GM23338 (cell line): ENCODE measurements around the gene STK38L. TPM values are rescaled to one million over a fixed set of nuclear protein-coding genes. Genes with fewer than 3 reads are reported as not detected.

Experiments used
- ATAC-seq: fragments of 200-7000 bp; cut with Tn5 transposase; 3 replicates; pipeline ENCODE4 v1.9.1; 2020
- DNase-seq: peaks from one replicate; pipeline ENCODE4 v3.0.0-alpha.2; 2015; ENCODE audit warnings: low spot score
- H2AFZ ChIP-seq: fragments of 200-600 bp; sonication (generic); 2 replicates; pipeline ENCODE4 v1.8.0; 2016; ENCODE audit warnings: antibody characterized with exemption, mild to moderate bottlenecking, moderate library complexity
- H3F3A ChIP-seq: fragments of 200-600 bp; sonication (generic); replicated peaks from 2 replicates; pipeline ENCODE4 v1.8.0; 2017; ENCODE audit warnings: antibody characterized with exemption, mixed run types, low read depth
- H3K27ac ChIP-seq: fragments of 200-600 bp; sonication (generic); 2 replicates; pipeline ENCODE4 v1.6.1; 2016; ENCODE audit warnings: low read depth
- H3K27me3 ChIP-seq: fragments of 200-600 bp; sonication (generic); 2 replicates; pipeline ENCODE4 v1.8.0; 2016; ENCODE audit warnings: mild to moderate bottlenecking, mixed run types, moderate library complexity; ENCODE audit not compliant: insufficient read depth
- H3K36me3 ChIP-seq: fragments of 200-600 bp; sonication (generic); 2 replicates; pipeline ENCODE4 v1.8.0; 2016; ENCODE audit warnings: mild to moderate bottlenecking; ENCODE audit not compliant: insufficient read depth
- H3K4me1 ChIP-seq: fragments of 200-600 bp; sonication (generic); 2 replicates; pipeline ENCODE4 v1.8.0; 2016; ENCODE audit warnings: mild to moderate bottlenecking, moderate library complexity; ENCODE audit not compliant: insufficient read depth
- H3K4me2 ChIP-seq: fragments of 200-600 bp; sonication (generic); 2 replicates; pipeline ENCODE4 v1.7.1; 2017; ENCODE audit warnings: mixed run types
- H3K4me3 ChIP-seq: fragments of 200-600 bp; sonication (generic); 2 replicates; pipeline ENCODE4 v1.6.1; 2016; ENCODE audit warnings: mixed run types
- H3K79me2 ChIP-seq: fragments of 200-600 bp; sonication (generic); replicated peaks from 2 replicates; pipeline ENCODE4 v1.8.0; 2017; ENCODE audit warnings: mild to moderate bottlenecking; ENCODE audit not compliant: insufficient read depth
- H3K9me2 ChIP-seq: fragments of 200-600 bp; sonication (generic); 2 replicates; pipeline ENCODE4 v1.8.0; 2017; ENCODE audit not compliant: insufficient read depth
- H4K20me1 ChIP-seq: fragments of 200-600 bp; sonication (generic); replicated peaks from 2 replicates; pipeline ENCODE4 v1.8.0; 2017; ENCODE audit warnings: mild to moderate bottlenecking; ENCODE audit not compliant: insufficient read depth
- H3K27ac Mint-ChIP-seq: 2 replicates; pipeline ENCODE4 v1.8.0; 2020; ENCODE audit warnings: inconsistent platforms, mild to moderate bottlenecking, moderate library complexity, mixed read lengths
- H3K27me3 Mint-ChIP-seq: 3 replicates; pipeline ENCODE4 v1.8.0; 2022; ENCODE audit warnings: low read depth, mild to moderate bottlenecking, moderate library complexity, mixed read lengths, inconsistent platforms; ENCODE audit not compliant: insufficient read depth, poor library complexity
- H3K36me3 Mint-ChIP-seq: 3 replicates; pipeline ENCODE4 v1.8.0; 2021; ENCODE audit warnings: low read depth, mild to moderate bottlenecking, inconsistent platforms, moderate library complexity, mixed read lengths
- H3K4me1 Mint-ChIP-seq: 3 replicates; pipeline ENCODE4 v1.8.0; 2020; ENCODE audit warnings: mild to moderate bottlenecking, inconsistent platforms, mixed read lengths
- H3K4me3 Mint-ChIP-seq: 3 replicates; pipeline ENCODE4 v1.8.0; 2021; ENCODE audit warnings: moderate library complexity, mild to moderate bottlenecking, inconsistent platforms, mixed read lengths
- H3K9me3 Mint-ChIP-seq: 3 replicates; pipeline ENCODE4 v1.8.0; 2020; ENCODE audit warnings: moderate library complexity, mild to moderate bottlenecking, inconsistent platforms, mixed read lengths
- CREB1 ChIP-seq: fragments of 250-450 bp; sonication (Bioruptor Pico); IDR thresholded peaks from 2 replicates; pipeline ENCODE4 v1.5.0; 2020; ENCODE audit warnings: low read depth, mild to moderate bottlenecking, moderate library complexity
- ETS1 ChIP-seq: IDR thresholded peaks from 2 replicates; pipeline ENCODE4 v1.6.1; 2016; ENCODE audit warnings: antibody characterized with exemption
- EZH2 ChIP-seq: fragments of 200-600 bp; sonication (generic); IDR thresholded peaks from one replicate; pipeline ENCODE4 v1.8.0; 2017; ENCODE audit warnings: antibody characterized with exemption, mild to moderate bottlenecking, low read depth; ENCODE audit not compliant: unreplicated experiment
- EZH2phosphoT487 ChIP-seq: fragments of 200-600 bp; sonication (generic); IDR thresholded peaks from one replicate; pipeline ENCODE4 v1.8.1; 2018; ENCODE audit warnings: antibody characterized with exemption; ENCODE audit not compliant: unreplicated experiment
- JUNB ChIP-seq: IDR thresholded peaks from one replicate; pipeline ENCODE4 v1.6.1; 2016; ENCODE audit warnings: antibody characterized with exemption; ENCODE audit not compliant: unreplicated experiment
- NANOG ChIP-seq: IDR thresholded peaks from 2 replicates; pipeline ENCODE4 v1.6.1; 2016; ENCODE audit warnings: antibody characterized with exemption, borderline replicate concordance
- POLR2AphosphoS5 ChIP-seq: IDR thresholded peaks from 2 replicates; pipeline ENCODE4 v1.6.1; 2016; ENCODE audit warnings: antibody characterized with exemption, low read depth
- STAT1 ChIP-seq: IDR thresholded peaks from one replicate; pipeline ENCODE4 v1.6.1; 2016; ENCODE audit warnings: antibody characterized with exemption; ENCODE audit not compliant: unreplicated experiment
- ZNF114 ChIP-seq: fragments of 250-450 bp; sonication (Bioruptor Pico); IDR thresholded peaks from 2 replicates; pipeline ENCODE4 v1.5.0; 2020; ENCODE audit warnings: mild to moderate bottlenecking, moderate library complexity
- ZNF331 ChIP-seq: fragments of 250-450 bp; sonication (Bioruptor Pico); IDR thresholded peaks from 2 replicates; pipeline ENCODE4 v1.5.0; 2020; ENCODE audit warnings: low read depth, mild to moderate bottlenecking, moderate library complexity
- polyA plus RNA-seq: library from polyadenylated mRNA; unstranded; fragments of >200 nt; fragmentation: Nextera tagmentation; extraction: Ambion mirVana; gene quantifications from 2 replicates; pipeline ENCODE4 v1.2.1, GENCODE V29; 2016
- total RNA-seq: library from RNA; depleted of rRNA; stranded (reverse); fragments of >200 nt; shearing (Covaris generic); gene quantifications from 2 replicates; pipeline ENCODE4 v1.2.3, GENCODE V29; 2014
- TF ChIP-seq, protein P1 (sequence below): fragments of 250-450 bp; sonication (Bioruptor Pico); IDR thresholded peaks from 2 replicates; pipeline ENCODE4 v1.5.0; 2020; ENCODE audit warnings: mild to moderate bottlenecking, moderate library complexity
- TF ChIP-seq, protein P2 (sequence below): IDR thresholded peaks from one replicate; pipeline ENCODE4 v1.6.1; 2018; ENCODE audit warnings: antibody characterized with exemption; ENCODE audit not compliant: unreplicated experiment
- TF ChIP-seq, protein P3 (sequence below), 2 experiments: fragments of 200-600 bp in 1 of 2; sonication (generic) in 1 of 2; conservative IDR thresholded peaks; 2 replicates each; pipeline versions ENCODE4 v1.5.1 to v1.6.1; 2016 to 2017; ENCODE audit warnings: antibody characterized with exemption in 2 of 2, low read depth in 2 of 2, mild to moderate bottlenecking in 2 of 2, moderate library complexity in 1 of 2

STK38L gene
- total and polyA plus RNA-seq, 2 experiments from 2014 or later, result 28.9 to 56.5 TPM

DNA sequence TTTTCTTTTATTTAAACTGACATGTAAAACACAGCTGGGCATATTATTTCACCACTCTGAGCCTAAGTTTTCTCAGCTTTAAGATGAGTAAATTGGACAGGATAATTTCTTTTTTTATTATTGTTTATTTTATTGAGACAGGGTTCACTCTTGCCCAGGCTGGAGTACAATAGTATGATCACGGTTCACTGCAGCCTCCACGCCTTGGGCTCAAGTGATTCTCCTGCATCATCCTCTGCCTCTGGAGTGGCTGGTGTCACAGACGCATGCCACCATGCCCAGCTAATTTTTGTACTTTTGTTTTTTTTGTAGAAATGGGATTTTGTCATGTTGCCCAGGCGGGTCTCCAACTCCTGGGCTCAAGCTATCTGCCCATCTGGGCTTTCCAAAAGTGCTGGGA, 101.3 kb downstream of the STK38L start:
- TF ChIP-seq EZH2 (no peak), JUNB (no peak), ZNF331 (CRISPR knock-in tag) (no peak), ETS1 (no peak), EZH2phosphoT487 (no peak), POLR2AphosphoS5 (no peak), STAT1 (no peak), ZNF114 (no peak), NANOG (no peak), CREB1 (CRISPR knock-in tag) (no peak)
- TF ChIP-seq, protein P1, sequence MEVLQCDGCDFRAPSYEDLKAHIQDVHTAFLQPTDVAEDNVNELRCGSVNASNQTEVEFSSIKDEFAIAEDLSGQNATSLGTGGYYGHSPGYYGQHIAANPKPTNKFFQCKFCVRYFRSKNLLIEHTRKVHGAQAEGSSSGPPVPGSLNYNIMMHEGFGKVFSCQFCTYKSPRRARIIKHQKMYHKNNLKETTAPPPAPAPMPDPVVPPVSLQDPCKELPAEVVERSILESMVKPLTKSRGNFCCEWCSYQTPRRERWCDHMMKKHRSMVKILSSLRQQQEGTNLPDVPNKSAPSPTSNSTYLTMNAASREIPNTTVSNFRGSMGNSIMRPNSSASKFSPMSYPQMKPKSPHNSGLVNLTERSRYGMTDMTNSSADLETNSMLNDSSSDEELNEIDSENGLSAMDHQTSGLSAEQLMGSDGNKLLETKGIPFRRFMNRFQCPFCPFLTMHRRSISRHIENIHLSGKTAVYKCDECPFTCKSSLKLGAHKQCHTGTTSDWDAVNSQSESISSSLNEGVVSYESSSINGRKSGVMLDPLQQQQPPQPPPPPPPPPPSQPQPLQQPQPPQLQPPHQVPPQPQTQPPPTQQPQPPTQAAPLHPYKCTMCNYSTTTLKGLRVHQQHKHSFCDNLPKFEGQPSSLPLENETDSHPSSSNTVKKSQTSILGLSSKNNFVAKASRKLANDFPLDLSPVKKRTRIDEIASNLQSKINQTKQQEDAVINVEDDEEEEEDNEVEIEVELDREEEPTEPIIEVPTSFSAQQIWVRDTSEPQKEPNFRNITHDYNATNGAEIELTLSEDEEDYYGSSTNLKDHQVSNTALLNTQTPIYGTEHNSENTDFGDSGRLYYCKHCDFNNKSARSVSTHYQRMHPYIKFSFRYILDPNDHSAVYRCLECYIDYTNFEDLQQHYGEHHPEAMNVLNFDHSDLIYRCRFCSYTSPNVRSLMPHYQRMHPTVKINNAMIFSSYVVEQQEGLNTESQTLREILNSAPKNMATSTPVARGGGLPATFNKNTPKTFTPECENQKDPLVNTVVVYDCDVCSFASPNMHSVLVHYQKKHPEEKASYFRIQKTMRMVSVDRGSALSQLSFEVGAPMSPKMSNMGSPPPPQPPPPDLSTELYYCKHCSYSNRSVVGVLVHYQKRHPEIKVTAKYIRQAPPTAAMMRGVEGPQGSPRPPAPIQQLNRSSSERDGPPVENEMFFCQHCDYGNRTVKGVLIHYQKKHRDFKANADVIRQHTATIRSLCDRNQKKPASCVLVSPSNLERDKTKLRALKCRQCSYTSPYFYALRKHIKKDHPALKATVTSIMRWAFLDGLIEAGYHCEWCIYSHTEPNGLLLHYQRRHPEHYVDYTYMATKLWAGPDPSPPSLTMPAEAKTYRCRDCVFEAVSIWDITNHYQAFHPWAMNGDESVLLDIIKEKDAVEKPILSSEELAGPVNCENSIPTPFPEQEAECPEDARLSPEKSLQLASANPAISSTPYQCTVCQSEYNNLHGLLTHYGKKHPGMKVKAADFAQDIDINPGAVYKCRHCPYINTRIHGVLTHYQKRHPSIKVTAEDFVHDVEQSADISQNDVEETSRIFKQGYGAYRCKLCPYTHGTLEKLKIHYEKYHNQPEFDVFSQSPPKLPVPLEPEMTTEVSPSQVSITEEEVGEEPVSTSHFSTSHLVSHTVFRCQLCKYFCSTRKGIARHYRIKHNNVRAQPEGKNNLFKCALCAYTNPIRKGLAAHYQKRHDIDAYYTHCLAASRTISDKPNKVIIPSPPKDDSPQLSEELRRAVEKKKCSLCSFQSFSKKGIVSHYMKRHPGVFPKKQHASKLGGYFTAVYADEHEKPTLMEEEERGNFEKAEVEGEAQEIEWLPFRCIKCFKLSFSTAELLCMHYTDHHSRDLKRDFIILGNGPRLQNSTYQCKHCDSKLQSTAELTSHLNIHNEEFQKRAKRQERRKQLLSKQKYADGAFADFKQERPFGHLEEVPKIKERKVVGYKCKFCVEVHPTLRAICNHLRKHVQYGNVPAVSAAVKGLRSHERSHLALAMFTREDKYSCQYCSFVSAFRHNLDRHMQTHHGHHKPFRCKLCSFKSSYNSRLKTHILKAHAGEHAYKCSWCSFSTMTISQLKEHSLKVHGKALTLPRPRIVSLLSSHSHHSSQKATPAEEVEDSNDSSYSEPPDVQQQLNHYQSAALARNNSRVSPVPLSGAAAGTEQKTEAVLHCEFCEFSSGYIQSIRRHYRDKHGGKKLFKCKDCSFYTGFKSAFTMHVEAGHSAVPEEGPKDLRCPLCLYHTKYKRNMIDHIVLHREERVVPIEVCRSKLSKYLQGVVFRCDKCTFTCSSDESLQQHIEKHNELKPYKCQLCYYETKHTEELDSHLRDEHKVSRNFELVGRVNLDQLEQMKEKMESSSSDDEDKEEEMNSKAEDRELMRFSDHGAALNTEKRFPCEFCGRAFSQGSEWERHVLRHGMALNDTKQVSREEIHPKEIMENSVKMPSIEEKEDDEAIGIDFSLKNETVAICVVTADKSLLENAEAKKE (CRISPR knock-in tag), result no peak
- TF ChIP-seq, protein P2, sequence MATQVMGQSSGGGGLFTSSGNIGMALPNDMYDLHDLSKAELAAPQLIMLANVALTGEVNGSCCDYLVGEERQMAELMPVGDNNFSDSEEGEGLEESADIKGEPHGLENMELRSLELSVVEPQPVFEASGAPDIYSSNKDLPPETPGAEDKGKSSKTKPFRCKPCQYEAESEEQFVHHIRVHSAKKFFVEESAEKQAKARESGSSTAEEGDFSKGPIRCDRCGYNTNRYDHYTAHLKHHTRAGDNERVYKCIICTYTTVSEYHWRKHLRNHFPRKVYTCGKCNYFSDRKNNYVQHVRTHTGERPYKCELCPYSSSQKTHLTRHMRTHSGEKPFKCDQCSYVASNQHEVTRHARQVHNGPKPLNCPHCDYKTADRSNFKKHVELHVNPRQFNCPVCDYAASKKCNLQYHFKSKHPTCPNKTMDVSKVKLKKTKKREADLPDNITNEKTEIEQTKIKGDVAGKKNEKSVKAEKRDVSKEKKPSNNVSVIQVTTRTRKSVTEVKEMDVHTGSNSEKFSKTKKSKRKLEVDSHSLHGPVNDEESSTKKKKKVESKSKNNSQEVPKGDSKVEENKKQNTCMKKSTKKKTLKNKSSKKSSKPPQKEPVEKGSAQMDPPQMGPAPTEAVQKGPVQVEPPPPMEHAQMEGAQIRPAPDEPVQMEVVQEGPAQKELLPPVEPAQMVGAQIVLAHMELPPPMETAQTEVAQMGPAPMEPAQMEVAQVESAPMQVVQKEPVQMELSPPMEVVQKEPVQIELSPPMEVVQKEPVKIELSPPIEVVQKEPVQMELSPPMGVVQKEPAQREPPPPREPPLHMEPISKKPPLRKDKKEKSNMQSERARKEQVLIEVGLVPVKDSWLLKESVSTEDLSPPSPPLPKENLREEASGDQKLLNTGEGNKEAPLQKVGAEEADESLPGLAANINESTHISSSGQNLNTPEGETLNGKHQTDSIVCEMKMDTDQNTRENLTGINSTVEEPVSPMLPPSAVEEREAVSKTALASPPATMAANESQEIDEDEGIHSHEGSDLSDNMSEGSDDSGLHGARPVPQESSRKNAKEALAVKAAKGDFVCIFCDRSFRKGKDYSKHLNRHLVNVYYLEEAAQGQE, result no peak
- TF ChIP-seq, protein P3, sequence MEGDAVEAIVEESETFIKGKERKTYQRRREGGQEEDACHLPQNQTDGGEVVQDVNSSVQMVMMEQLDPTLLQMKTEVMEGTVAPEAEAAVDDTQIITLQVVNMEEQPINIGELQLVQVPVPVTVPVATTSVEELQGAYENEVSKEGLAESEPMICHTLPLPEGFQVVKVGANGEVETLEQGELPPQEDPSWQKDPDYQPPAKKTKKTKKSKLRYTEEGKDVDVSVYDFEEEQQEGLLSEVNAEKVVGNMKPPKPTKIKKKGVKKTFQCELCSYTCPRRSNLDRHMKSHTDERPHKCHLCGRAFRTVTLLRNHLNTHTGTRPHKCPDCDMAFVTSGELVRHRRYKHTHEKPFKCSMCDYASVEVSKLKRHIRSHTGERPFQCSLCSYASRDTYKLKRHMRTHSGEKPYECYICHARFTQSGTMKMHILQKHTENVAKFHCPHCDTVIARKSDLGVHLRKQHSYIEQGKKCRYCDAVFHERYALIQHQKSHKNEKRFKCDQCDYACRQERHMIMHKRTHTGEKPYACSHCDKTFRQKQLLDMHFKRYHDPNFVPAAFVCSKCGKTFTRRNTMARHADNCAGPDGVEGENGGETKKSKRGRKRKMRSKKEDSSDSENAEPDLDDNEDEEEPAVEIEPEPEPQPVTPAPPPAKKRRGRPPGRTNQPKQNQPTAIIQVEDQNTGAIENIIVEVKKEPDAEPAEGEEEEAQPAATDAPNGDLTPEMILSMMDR (conservative IDR thresholded peaks at IDR 0.05; ENCODE audit: low read depth in 2 of 2), result no peak
- Histone ChIP-seq H3K4me2 (no peak overlapping the region; the same call in 1 of the 2 replicates), H3K27me3 (no peaks in the 10 kb centered on the region), H2AFZ (no peak overlapping the region), H3K9me2 (no peaks in the 10 kb centered on the region; the same call in 1 of the 2 replicates), H3K27ac (no peak overlapping the region), H3K4me1 (peaks cover 25% of the 10 kb centered on the region), H3K36me3 (no peaks in the 10 kb centered on the region), H3F3A (no peaks in the 10 kb centered on the region), H3K79me2 (peaks cover 68% of the 10 kb centered on the region), H4K20me1 (peaks cover 13% of the 10 kb centered on the region), H3K4me3 (no peak overlapping the region)
- H3K27me3 Mint-ChIP-seq, result peaks cover 3% of the 10 kb centered on the region
- peaks cover 41% of the 10 kb centered on the region for H3K4me1 Mint-ChIP-seq
- no peak for DNase-seq
- no peak overlapping the region for H3K4me3 Mint-ChIP-seq
- H3K9me3 Mint-ChIP-seq, result no peaks in the 10 kb centered on the region
- no peak overlapping the region for H3K27ac Mint-ChIP-seq
- H3K36me3 Mint-ChIP-seq, result no peaks in the 10 kb centered on the region
- no peak for ATAC-seq
